Measurements from ENCODE around the gene YWHAH.
"Not testable (repeated sequence)": the region's sequence is repeated elsewhere in the genome, so short reads cannot be mapped to it uniquely, and the experiment has no call there.

Gene YWHAH

DNA sequence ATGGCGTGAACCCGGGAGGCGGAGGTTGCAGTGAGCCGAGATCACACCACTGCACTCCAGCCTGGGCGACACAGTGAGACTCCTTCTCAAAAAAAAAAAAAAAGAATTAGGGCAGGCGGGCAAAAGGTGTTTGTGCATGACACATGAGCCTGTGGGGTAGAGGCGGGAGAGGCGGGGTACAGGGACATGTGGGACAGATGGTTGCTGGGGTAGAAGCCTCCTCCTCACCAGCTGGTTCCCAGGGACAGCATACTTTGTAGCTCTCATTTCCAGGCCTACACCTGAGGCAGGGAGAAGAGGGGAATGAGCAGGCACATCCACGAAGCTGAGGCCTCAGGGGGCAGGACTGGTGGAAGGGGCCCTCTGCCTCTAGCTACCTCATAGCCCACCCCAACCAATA is 23.7 kb downstream of the YWHAH start:
- H3K9ac ChIP-seq (ENCODE audit: low read length): no peak overlapping the region
- peaks cover 3% of the 10 kb centered on the region for H3K4me1 ChIP-seq (ENCODE audit: control insufficient read depth, insufficient read depth, low read length)
- peaks cover 3% of the 10 kb centered on the region for H3K27me3 ChIP-seq (replicated peaks; ENCODE audit: control insufficient read depth, insufficient read depth, low read length)
- H3K36me3 ChIP-seq (ENCODE audit: control insufficient read depth, insufficient read depth, low read length, severe bottlenecking): no peaks in the 10 kb centered on the region
- H3K9me3 ChIP-seq (ENCODE audit: control insufficient read depth, low read length): no peaks in the 10 kb centered on the region
- DNase-seq (ENCODE audit: low read depth): no peak
- H3K4me3 ChIP-seq (ENCODE audit: low read length): no peak overlapping the region

DNA sequence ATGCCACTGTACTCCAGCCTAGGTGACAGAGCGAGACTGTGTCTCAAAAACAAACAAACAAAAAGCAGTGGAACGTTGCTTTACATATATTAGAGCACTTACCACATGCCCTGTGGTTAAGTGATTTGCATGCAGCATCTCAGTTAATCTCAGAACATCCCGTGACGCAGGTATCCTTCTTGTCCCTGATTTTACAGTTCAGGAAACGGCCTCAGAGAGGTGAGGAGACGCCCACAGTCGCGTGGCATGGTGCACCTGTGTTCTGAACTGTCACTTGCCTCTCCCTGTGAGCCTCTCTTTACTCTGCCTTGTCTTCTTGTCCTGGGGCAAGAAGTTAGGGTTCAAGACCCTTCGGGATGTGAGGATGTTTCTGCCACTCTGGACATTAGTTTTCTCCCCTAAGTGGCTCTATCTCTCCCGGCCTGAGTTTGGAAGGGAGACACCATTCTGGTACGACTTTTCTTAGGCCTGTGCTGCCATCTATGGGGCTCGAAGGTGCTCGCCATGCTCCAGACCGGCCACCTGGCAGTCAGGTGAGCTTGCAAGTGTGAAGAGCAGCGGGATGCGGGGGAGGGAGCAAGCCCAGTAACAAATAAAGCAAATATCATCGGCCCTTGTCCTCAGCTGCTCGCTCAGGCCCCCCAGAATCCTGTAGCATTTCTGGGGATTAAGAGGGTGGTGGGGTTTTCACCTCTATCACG is 25.6 kb downstream of the YWHAH start:
- Histone ChIP-seq H3K4me3 (ENCODE audit: low read length) (peak overlapping the region; percentile 77), H3K4me1 (ENCODE audit: control insufficient read depth, insufficient read depth, low read length) (peaks cover 3% of the 10 kb centered on the region), H3K9me3 (ENCODE audit: control insufficient read depth, low read length) (no peaks in the 10 kb centered on the region), H3K9ac (ENCODE audit: low read length) (no peak overlapping the region), H3K27me3 (replicated peaks; ENCODE audit: control insufficient read depth, insufficient read depth, low read length) (peaks cover 3% of the 10 kb centered on the region), H3K36me3 (ENCODE audit: control insufficient read depth, insufficient read depth, low read length, severe bottlenecking) (no peaks in the 10 kb centered on the region)
- peak; percentile 59 for DNase-seq (ENCODE audit: low read depth)

DNA sequence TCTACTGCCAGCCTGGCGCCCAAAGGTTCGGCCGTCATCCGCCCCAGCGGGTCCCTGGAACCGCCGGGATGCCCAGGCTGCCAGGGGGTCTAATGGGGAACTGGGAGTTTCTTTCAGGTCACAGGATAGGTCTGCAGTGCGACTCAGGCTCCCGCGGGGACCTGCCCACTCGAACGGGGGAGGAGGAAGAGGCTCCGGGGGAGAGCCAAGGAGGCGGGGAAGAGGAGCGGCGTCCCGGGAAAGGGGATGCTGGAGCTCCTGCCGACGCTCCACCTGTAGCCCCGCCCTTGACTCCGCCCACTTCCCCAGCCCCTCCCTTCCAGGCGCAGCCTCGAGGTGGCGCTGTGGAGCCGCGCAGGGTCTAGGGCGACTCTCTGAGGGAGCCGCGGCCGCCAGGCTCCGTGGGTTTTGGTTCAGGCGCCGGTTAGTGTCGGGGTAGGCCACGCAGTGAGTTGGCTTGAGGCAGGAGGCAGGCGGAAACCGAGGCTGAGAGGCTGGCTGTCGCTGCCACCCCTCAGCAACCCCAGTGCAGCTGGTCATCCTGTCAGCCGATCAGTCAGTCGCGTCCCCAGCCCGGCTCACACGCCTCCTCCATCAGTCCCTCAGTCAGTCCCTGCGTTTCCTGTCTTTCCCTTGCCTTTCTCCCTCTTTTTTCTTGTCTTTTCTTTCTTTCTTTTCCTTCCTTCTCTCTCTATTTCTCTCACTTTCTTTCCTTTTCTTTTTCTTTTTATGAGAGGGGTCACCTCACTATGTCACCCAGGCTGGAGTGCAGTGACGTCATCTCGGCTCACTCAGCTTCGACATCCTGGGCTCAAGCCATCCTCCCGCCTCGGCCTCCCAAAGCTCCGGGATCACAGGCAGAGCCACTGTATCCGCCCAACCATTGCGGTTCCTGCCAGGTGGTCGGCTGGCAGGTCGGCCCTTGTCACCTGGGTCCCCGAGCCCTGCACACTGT is 26.4 kb downstream of the YWHAH start:
- Histone ChIP-seq H3K4me1 (ENCODE audit: control insufficient read depth, insufficient read depth, low read length) (peaks cover 3% of the 10 kb centered on the region), H3K27me3 (replicated peaks; ENCODE audit: control insufficient read depth, insufficient read depth, low read length) (peaks cover 3% of the 10 kb centered on the region), H3K36me3 (ENCODE audit: control insufficient read depth, insufficient read depth, low read length, severe bottlenecking) (no peaks in the 10 kb centered on the region), H3K9ac (ENCODE audit: low read length) (peak overlapping the region; percentile 46), H3K9me3 (ENCODE audit: control insufficient read depth, low read length) (no peaks in the 10 kb centered on the region), H3K4me3 (ENCODE audit: low read length) (peak overlapping the region; percentile 77)
- peak; percentile 84 for DNase-seq (ENCODE audit: low read depth)

DNA sequence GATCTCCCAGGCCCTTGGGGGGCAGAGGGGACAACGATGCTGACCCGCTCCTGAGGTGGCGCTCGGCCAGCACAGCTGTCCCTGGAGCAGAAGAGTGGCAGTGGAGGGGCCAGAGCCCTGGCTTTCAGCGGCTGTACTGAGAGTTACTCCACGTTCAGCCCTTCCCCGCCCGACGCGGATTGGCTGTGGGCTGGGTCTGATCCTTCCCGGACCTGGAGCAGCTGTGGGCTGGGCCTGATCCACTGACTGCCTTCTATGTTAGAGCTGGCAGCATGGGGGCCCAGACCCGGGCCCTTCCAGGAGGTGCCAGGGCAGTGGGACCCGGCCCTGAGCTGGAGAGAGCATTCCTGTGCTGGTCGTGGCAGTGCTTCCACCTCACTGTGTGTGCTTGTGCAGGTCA is 27.8 kb downstream of the YWHAH start:
- no peak overlapping the region for H3K9ac ChIP-seq (ENCODE audit: low read length)

DNA sequence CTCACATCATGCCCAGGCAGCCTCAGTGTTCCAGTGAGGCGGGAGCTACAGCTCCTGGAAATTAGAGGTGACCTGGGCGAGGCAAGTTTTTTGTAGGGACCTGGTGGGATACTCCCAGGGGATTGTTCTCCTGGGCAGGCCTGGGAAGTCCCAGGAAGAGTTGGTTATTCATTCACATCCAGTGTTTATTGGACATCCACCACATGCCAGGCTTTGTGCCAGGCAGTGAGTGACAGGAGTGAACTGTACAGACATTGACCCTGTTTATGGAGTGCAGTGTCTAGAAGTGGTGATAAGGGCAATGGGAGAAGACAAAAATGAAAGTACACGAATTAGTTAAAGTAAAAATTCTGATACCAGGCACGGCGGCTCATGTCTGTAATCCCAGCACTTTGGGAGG is 29.4 kb downstream of the YWHAH start:
- Histone ChIP-seq H3K27me3 (replicated peaks; ENCODE audit: control insufficient read depth, insufficient read depth, low read length) (peaks cover 3% of the 10 kb centered on the region), H3K9ac (ENCODE audit: low read length) (no peak overlapping the region), H3K4me1 (ENCODE audit: control insufficient read depth, insufficient read depth, low read length) (peaks cover 3% of the 10 kb centered on the region), H3K4me3 (ENCODE audit: low read length) (no peak overlapping the region), H3K9me3 (ENCODE audit: control insufficient read depth, low read length) (no peaks in the 10 kb centered on the region), H3K36me3 (ENCODE audit: control insufficient read depth, insufficient read depth, low read length, severe bottlenecking) (no peaks in the 10 kb centered on the region)
- no peak for DNase-seq (ENCODE audit: low read depth)

More for the DNA sequence above, 27.8 kb downstream of the YWHAH start:
- Histone ChIP-seq H3K36me3 (ENCODE audit: control insufficient read depth, insufficient read depth, low read length, severe bottlenecking) (no peaks in the 10 kb centered on the region), H3K4me3 (ENCODE audit: low read length) (no peak overlapping the region), H3K27me3 (replicated peaks; ENCODE audit: control insufficient read depth, insufficient read depth, low read length) (peaks cover 3% of the 10 kb centered on the region), H3K9me3 (ENCODE audit: control insufficient read depth, low read length) (no peaks in the 10 kb centered on the region), H3K4me1 (ENCODE audit: control insufficient read depth, insufficient read depth, low read length) (peaks cover 3% of the 10 kb centered on the region)
- no peak for DNase-seq (ENCODE audit: low read depth)

DNA sequence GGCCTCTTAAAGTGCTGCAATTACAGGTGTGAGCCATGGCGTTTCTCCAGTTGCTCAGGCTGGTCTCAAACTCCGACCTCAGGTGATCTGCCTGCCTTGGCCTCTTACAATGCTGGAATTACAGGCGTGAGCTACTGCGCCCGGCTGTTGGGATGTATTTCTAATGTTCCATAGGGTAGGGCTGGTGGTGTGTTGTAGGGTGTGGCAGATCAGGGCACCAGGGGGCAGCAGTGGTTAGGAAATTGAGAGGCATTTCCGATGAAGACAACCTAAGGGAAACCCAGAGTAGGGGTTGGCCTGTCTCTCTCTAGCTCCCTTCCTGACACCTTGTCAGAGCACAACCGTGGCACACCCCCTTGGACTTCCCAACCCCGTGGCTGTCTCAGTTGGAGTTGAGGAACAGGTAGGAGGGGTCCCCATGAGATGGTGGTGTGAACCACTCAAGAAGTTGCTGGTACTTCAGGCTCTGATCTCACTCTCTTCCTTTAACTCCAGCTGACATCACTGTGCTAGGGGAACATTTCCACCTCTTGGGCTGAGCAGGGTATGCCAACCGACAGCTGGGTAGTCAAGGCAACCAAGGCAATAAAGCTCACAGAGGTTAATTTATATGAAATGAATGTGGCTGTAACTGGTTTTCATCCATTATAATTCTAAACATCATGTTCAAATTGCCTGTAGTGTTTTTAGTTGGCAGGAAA is 33.0 kb downstream of the YWHAH start:
- Histone ChIP-seq H3K9ac (ENCODE audit: low read length) (no peak overlapping the region), H3K4me3 (ENCODE audit: low read length) (no peak overlapping the region), H3K36me3 (ENCODE audit: control insufficient read depth, insufficient read depth, low read length, severe bottlenecking) (no peaks in the 10 kb centered on the region), H3K27me3 (replicated peaks; ENCODE audit: control insufficient read depth, insufficient read depth, low read length) (peaks cover 2% of the 10 kb centered on the region), H3K9me3 (ENCODE audit: control insufficient read depth, low read length) (no peaks in the 10 kb centered on the region), H3K4me1 (ENCODE audit: control insufficient read depth, insufficient read depth, low read length) (no peaks in the 10 kb centered on the region)
- DNase-seq (ENCODE audit: low read depth): peak; percentile 80

DNA sequence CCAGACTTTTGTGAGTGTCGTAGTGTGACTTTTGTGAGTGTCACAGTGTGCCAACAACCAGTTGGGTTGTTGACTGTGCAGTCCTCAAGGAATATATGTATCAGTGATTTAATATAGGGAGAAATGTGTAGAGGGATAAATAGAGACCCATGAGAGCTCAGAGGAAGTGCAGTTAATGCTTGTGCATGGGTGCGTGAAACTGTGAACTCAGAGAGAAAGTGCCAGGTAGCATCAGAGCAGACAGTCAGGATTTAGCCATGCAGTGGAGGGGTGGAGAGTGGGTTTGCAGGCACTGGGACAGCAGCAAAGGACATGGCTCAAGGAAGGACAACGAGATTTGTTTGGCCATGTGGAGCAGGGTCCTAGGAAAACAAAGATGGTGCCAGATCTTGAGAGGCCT is 33.6 kb downstream of the YWHAH start:
- Histone ChIP-seq H3K9me3 (ENCODE audit: control insufficient read depth, low read length) (no peaks in the 10 kb centered on the region), H3K36me3 (ENCODE audit: control insufficient read depth, insufficient read depth, low read length, severe bottlenecking) (no peaks in the 10 kb centered on the region), H3K4me1 (ENCODE audit: control insufficient read depth, insufficient read depth, low read length) (no peaks in the 10 kb centered on the region), H3K27me3 (replicated peaks; ENCODE audit: control insufficient read depth, insufficient read depth, low read length) (no peaks in the 10 kb centered on the region), H3K9ac (ENCODE audit: low read length) (no peak overlapping the region), H3K4me3 (ENCODE audit: low read length) (no peak overlapping the region)
- no peak for DNase-seq (ENCODE audit: low read depth)

DNA sequence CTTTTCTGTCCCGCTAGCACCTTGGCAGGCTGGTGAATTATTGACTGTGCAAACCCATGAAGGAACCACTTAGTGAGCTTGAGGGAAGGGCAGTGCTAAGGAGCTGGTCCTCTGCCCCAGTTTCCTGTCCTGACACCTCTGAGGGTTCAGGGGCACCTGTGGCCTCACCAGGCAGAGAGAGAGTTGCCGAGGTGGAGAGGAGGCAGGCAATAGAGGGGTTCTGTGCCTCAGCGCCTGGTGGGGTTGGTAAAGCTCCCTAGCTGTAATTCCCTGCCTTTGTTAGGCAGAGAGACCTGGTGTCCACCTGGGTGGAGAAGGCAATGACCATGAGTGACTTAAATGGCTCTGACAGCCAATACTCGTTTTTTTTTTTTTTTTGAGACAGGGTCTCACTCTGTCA is 36.3 kb downstream of the YWHAH start:
- H3K27me3 ChIP-seq (replicated peaks; ENCODE audit: control insufficient read depth, insufficient read depth, low read length): no peaks in the 10 kb centered on the region
- H3K36me3 ChIP-seq (ENCODE audit: control insufficient read depth, insufficient read depth, low read length, severe bottlenecking): no peaks in the 10 kb centered on the region
- no peaks in the 10 kb centered on the region for H3K4me1 ChIP-seq (ENCODE audit: control insufficient read depth, insufficient read depth, low read length)
- no peak overlapping the region for H3K9ac ChIP-seq (ENCODE audit: low read length)
- no peaks in the 10 kb centered on the region for H3K9me3 ChIP-seq (ENCODE audit: control insufficient read depth, low read length)
- DNase-seq (ENCODE audit: low read depth): no peak
- no peak overlapping the region for H3K4me3 ChIP-seq (ENCODE audit: low read length)

DNA sequence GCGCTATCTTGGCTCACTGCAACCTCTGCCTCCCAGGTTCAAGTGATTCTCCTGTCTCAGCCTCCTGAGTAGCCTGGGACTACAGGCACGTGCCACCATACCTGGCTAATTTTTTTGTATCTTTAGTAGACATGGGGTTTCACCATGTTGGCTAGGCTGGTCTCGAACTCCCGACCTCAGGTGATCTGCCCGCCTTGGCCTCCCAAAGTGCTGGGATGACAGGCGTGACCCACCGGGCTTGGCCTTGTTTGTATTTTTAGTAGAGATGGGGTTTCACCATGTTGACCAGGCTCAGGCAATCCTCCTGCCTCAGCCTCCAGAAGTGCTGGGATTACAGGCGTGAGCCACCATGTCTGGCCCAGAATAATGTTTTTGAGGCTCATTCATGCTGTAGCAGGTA is 37.6 kb downstream of the YWHAH start:
- H3K4me3 ChIP-seq (ENCODE audit: low read length); H3K36me3 ChIP-seq (ENCODE audit: control insufficient read depth, insufficient read depth, low read length, severe bottlenecking); DNase-seq (ENCODE audit: low read depth); H3K4me1 ChIP-seq (ENCODE audit: control insufficient read depth, insufficient read depth, low read length); H3K9me3 ChIP-seq (ENCODE audit: control insufficient read depth, low read length); H3K27me3 ChIP-seq (replicated peaks; ENCODE audit: control insufficient read depth, insufficient read depth, low read length); H3K9ac ChIP-seq (ENCODE audit: low read length): not testable (repeated sequence)

DNA sequence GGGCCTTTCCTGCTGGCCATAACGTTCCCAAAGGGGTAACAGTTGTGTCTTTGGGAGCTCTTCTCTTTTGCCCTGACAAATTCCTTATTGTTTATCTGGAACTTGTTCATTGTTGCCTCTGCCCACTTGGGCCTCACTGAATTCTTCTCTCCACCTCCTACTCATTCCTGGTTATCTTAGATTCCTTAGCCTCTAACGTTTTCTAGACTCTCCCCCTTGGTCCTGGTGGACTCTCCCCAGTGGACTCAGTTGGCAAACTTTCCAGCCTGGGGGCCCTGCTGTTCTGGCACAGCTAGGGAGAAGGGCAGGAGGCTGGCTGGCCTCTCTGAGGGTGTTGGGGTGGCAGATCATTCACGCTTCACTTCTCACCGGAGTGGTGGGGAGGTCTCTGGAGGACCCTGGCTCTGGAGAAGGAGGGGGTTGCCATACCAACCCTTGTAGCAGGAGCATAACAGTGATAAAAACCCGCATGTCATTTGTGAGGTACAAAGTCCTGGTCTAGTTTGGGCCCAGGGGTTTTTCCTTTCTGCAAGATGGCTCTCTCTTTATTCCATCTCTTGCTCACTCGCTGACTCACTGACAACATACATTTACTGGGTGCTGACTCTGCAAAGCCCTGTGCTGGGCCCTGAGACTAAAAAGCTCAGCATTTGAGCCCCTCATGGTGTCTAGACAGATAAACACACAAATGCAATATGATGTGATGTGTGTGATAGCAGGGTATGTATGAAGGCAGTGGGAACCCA is 39.7 kb downstream of the YWHAH start:
- Histone ChIP-seq H3K27me3 (replicated peaks; ENCODE audit: control insufficient read depth, insufficient read depth, low read length) (peaks cover 8% of the 10 kb centered on the region), H3K9ac (ENCODE audit: low read length) (no peak overlapping the region), H3K9me3 (ENCODE audit: control insufficient read depth, low read length) (no peaks in the 10 kb centered on the region), H3K4me3 (ENCODE audit: low read length) (no peak overlapping the region), H3K4me1 (ENCODE audit: control insufficient read depth, insufficient read depth, low read length) (no peaks in the 10 kb centered on the region), H3K36me3 (ENCODE audit: control insufficient read depth, insufficient read depth, low read length, severe bottlenecking) (no peaks in the 10 kb centered on the region)
- no peak for DNase-seq (ENCODE audit: low read depth)

Data from adipocyte (in vitro differentiated cells).